Endothelial cell of umbilical vein (primary cell): ENCODE measurements around the gene MAGI1.

Source experiments
- CTCF ChIP-seq, 2 donors: IDR thresholded peaks; 1 replicate in 1 of 2; 2 replicates in 1 of 2; pipeline ENCODE4 v1.5.1; 2011; ENCODE audit warnings: low read length in 2 of 2, mild to moderate bottlenecking in 2 of 2, moderate library complexity in 2 of 2, control low read depth in 1 of 2, inconsistent platforms in 1 of 2, low read depth in 1 of 2; ENCODE audit not compliant: insufficient read depth in 1 of 2; ENCODE audit errors: extremely low read depth in 1 of 2
- POLR2AphosphoS5 ChIP-seq: IDR thresholded peaks from 2 replicates; pipeline ENCODE4 v1.6.1; 2012; ENCODE audit warnings: low read depth, mild to moderate bottlenecking, control low read depth, low read length, moderate library complexity; ENCODE audit not compliant: insufficient read depth

GRCh38 chr3:65672871-65673815, 365.6 kb downstream of the MAGI1 start:
- TF ChIP-seq POLR2AphosphoS5 (no peak), CTCF (IDR thresholded peaks at IDR 0.05; ENCODE audit: extremely low read depth in 1 of 2, insufficient read depth in 1 of 2, low read depth in 1 of 2, low read length in 2 of 2) (peak; percentile 73 to 85)
